ENCODE measurements around the gene EFCAB11.

EFCAB11 gene

GRCh38 chr14:89990218-89990617 is 35.7 kb upstream of the EFCAB11 start:
- Histone ChIP-seq H3K4me3 (ENCODE audit: low read length, poor library complexity, severe bottlenecking) (no peak overlapping the region), H4K20me1 (ENCODE audit: insufficient read depth, low read length, poor library complexity, severe bottlenecking) (no peaks in the 10 kb centered on the region), H3K4me1 (ENCODE audit: insufficient read depth, low read length, poor library complexity, severe bottlenecking) (no peaks in the 10 kb centered on the region), H2AFZ (ENCODE audit: low read length) (no peak overlapping the region), H3K36me3 (ENCODE audit: insufficient read depth, low read length) (peaks cover 67% of the 10 kb centered on the region; the same call in 1 of the 2 replicates), H3K9me3 (ENCODE audit: insufficient read depth, low read depth, low read length) (no peaks in the 10 kb centered on the region), H3F3A (ENCODE audit: low read depth) (no peaks in the 10 kb centered on the region), H3K9ac (ENCODE audit: low read depth, low read length, poor library complexity, severe bottlenecking) (no peak overlapping the region), H3K9me2 (replicated peaks; ENCODE audit: low read depth, low read length) (no peaks in the 10 kb centered on the region), H3K4me2 (ENCODE audit: low read depth, low read length, poor library complexity, severe bottlenecking) (no peak overlapping the region), H3K79me2 (ENCODE audit: insufficient read depth, low read length) (no peaks in the 10 kb centered on the region), H3K27me3 (ENCODE audit: insufficient read depth, low read length, poor library complexity, severe bottlenecking) (no peaks in the 10 kb centered on the region)
- TF ChIP-seq CTCF (conservative IDR thresholded peaks at IDR 0.05; ENCODE audit: low read length) (no peak), EZH2phosphoT487 (IDR thresholded peaks at IDR 0.05; ENCODE audit: borderline replicate concordance) (no peak)

GRCh38 chr14:89988787-89989186 is 34.3 kb upstream of the EFCAB11 start:
- H3K9me3 ChIP-seq (ENCODE audit: insufficient read depth, low read depth, low read length) = no peaks in the 10 kb centered on the region
- no peak overlapping the region for H3K9ac ChIP-seq (ENCODE audit: low read depth, low read length, poor library complexity, severe bottlenecking)
- TF ChIP-seq EZH2phosphoT487 (IDR thresholded peaks at IDR 0.05; ENCODE audit: borderline replicate concordance) (no peak), CTCF (conservative IDR thresholded peaks at IDR 0.05; ENCODE audit: low read length) (no peak)
- peaks cover 62% of the 10 kb centered on the region; the same call in 1 of the 2 replicates for H3K36me3 ChIP-seq (ENCODE audit: insufficient read depth, low read length)
- H3K79me2 ChIP-seq (ENCODE audit: insufficient read depth, low read length) = no peaks in the 10 kb centered on the region
- H3K4me1 ChIP-seq (ENCODE audit: insufficient read depth, low read length, poor library complexity, severe bottlenecking) = no peaks in the 10 kb centered on the region
- no peak overlapping the region for H2AFZ ChIP-seq (ENCODE audit: low read length)
- H3K9me2 ChIP-seq (replicated peaks; ENCODE audit: low read depth, low read length) = no peaks in the 10 kb centered on the region
- H4K20me1 ChIP-seq (ENCODE audit: insufficient read depth, low read length, poor library complexity, severe bottlenecking) = no peaks in the 10 kb centered on the region
- no peak overlapping the region for H3K4me3 ChIP-seq (ENCODE audit: low read length, poor library complexity, severe bottlenecking)
- no peaks in the 10 kb centered on the region for H3K27me3 ChIP-seq (ENCODE audit: insufficient read depth, low read length, poor library complexity, severe bottlenecking)
- H3F3A ChIP-seq (ENCODE audit: low read depth) = no peaks in the 10 kb centered on the region
- no peak overlapping the region for H3K4me2 ChIP-seq (ENCODE audit: low read depth, low read length, poor library complexity, severe bottlenecking)

GRCh38 chr14:89987161-89987475 is 32.6 kb upstream of the EFCAB11 start:
- no peaks in the 10 kb centered on the region for H3K27me3 ChIP-seq (ENCODE audit: insufficient read depth, low read length, poor library complexity, severe bottlenecking)
- H3K36me3 ChIP-seq (ENCODE audit: insufficient read depth, low read length) = peaks cover 59% of the 10 kb centered on the region; the same call in 1 of the 2 replicates

More at GRCh38 chr14:89987161-89987475, 32.6 kb upstream of the EFCAB11 start:
- Histone ChIP-seq H3K9me3 (ENCODE audit: insufficient read depth, low read depth, low read length) (no peaks in the 10 kb centered on the region), H3K4me3 (ENCODE audit: low read length, poor library complexity, severe bottlenecking) (no peak overlapping the region), H3K79me2 (ENCODE audit: insufficient read depth, low read length) (no peaks in the 10 kb centered on the region), H3F3A (ENCODE audit: low read depth) (no peaks in the 10 kb centered on the region), H3K9ac (ENCODE audit: low read depth, low read length, poor library complexity, severe bottlenecking) (no peak overlapping the region), H3K9me2 (replicated peaks; ENCODE audit: low read depth, low read length) (no peaks in the 10 kb centered on the region), H3K4me1 (ENCODE audit: insufficient read depth, low read length, poor library complexity, severe bottlenecking) (no peaks in the 10 kb centered on the region), H4K20me1 (ENCODE audit: insufficient read depth, low read length, poor library complexity, severe bottlenecking) (no peaks in the 10 kb centered on the region), H3K4me2 (ENCODE audit: low read depth, low read length, poor library complexity, severe bottlenecking) (no peak overlapping the region), H2AFZ (ENCODE audit: low read length) (no peak overlapping the region)
- TF ChIP-seq CTCF (conservative IDR thresholded peaks at IDR 0.05; ENCODE audit: low read length) (no peak), EZH2phosphoT487 (IDR thresholded peaks at IDR 0.05; ENCODE audit: borderline replicate concordance) (no peak)
